K562 (cell line): ENCODE data around the gene TEPSIN. TPM values are rescaled to one million over a fixed set of nuclear protein-coding genes. Genes with fewer than 3 reads are reported as not detected.

Experiments
- ARNT ChIP-seq, 2 experiments: fragments of 450-650 bp; IDR thresholded peaks; 2 replicates each; pipeline ENCODE4 v1.6.1; 2016; ENCODE audit warnings: mild to moderate bottlenecking in 1 of 2
- ATF1 ChIP-seq, 2 experiments: fragments of 450-650 bp in 1 of 2; IDR thresholded peaks; 2 replicates each; pipeline ENCODE4 v1.6.1; 2016; ENCODE audit warnings: missing compliant biosample characterization in 1 of 2, missing genetic modification characterization in 1 of 2
- BDP1 ChIP-seq: IDR thresholded peaks from 3 replicates; pipeline ENCODE4 v1.6.1; 2011; ENCODE audit not compliant: insufficient read length, insufficient read depth
- DMBX1 ChIP-seq: fragments of 250-450 bp; sonication (Bioruptor Pico); IDR thresholded peaks from 2 replicates; pipeline ENCODE4 v1.8.0; 2022; ENCODE audit warnings: inconsistent platforms, mild to moderate bottlenecking, moderate library complexity, borderline replicate concordance
- HIVEP1 ChIP-seq: fragments of 250-450 bp; sonication (Bioruptor Pico); IDR thresholded peaks from 2 replicates; pipeline ENCODE4 v1.4.0; 2020; ENCODE audit warnings: mild to moderate bottlenecking
- HMGN3 ChIP-seq: IDR thresholded peaks from 2 replicates; pipeline ENCODE4 v1.6.1; 2011; ENCODE audit warnings: borderline replicate concordance, low read depth, mild to moderate bottlenecking, mixed read lengths, low read length; ENCODE audit not compliant: insufficient read length; ENCODE audit errors: extremely low read depth
- MCM5 ChIP-seq: fragments of 450-650 bp; IDR thresholded peaks from 2 replicates; pipeline ENCODE4 v1.6.1; 2016; ENCODE audit warnings: low read depth
- NFATC3 ChIP-seq: fragments of 450-650 bp; IDR thresholded peaks from 2 replicates; pipeline ENCODE4 v1.6.1; 2017; ENCODE audit warnings: mild to moderate bottlenecking
- SETDB1 ChIP-seq: IDR thresholded peaks from one replicate; pipeline ENCODE4 v1.6.1; 2012; ENCODE audit warnings: low read length, control low read depth, inconsistent platforms
- SP2 ChIP-seq: IDR thresholded peaks from 2 replicates; pipeline ENCODE4 v1.6.1; 2011; ENCODE audit warnings: mild to moderate bottlenecking, low read depth, low read length, moderate library complexity; ENCODE audit not compliant: poor library complexity, severe bottlenecking; ENCODE audit errors: extremely low read depth
- SREBF1 ChIP-seq: fragments of 150-350 bp; IDR thresholded peaks from 2 replicates; pipeline ENCODE4 v1.6.1; 2014; ENCODE audit warnings: antibody characterized with exemption, low read depth, low read length, borderline replicate concordance
- SRF ChIP-seq, 2 experiments: fragments of 250-450, 450-650 bp in 1 of 2; sonication (Bioruptor Pico) in 1 of 2; sonication (generic) in 1 of 2; formaldehyde crosslinking; IDR thresholded peaks; 2 replicates each; pipeline versions ENCODE4 v1.5.0 to v1.5.1; 2020 to 2022; ENCODE audit warnings: mild to moderate bottlenecking in 1 of 2, missing genetic modification reagents in 1 of 2
- ZNF146 ChIP-seq: IDR thresholded peaks from one replicate; pipeline ENCODE4 v1.6.1; 2018; ENCODE audit warnings: missing compliant biosample characterization; ENCODE audit not compliant: unreplicated experiment
- ZNF584 ChIP-seq: fragments of 200-800 bp; sonication (Bioruptor generic); IDR thresholded peaks from 2 replicates; pipeline ENCODE4 v1.6.1; 2016; ENCODE audit warnings: low read depth, mild to moderate bottlenecking, missing genetic modification characterization, missing compliant biosample characterization
- ZNF699 ChIP-seq: fragments of 250-450 bp; sonication (Bioruptor Pico); IDR thresholded peaks from 2 replicates; pipeline ENCODE4 v1.8.0; 2021; ENCODE audit warnings: mild to moderate bottlenecking, moderate library complexity; ENCODE audit not compliant: insufficient replicate concordance
- polyA plus RNA-seq, 8 experiments: library from polyadenylated mRNA; depleted of rRNA in 4 of 8; stranded (reverse) in 5 of 8; unstranded in 3 of 8; fragments of >200 nt; fragmentation: Nextera tagmentation in 2 of 8; fragmentation: Illumina TruSeq in 1 of 8; extraction: Ambion mirVana in 2 of 8; extraction: Trizol in 1 of 8; gene quantifications; 2 replicates each; pipeline versions ENCODE4 v1.2.1 to v1.2.3, GENCODE V29; 2011 to 2014; ENCODE audit warnings: inconsistent platforms in 1 of 8, missing spikeins in 1 of 8
- total RNA-seq, 7 experiments: library from RNA; depleted of rRNA in 6 of 7; stranded (reverse); fragments of >200 nt in 6 of 7; fragmentation: Illumina TruSeq in 2 of 7; extraction: Trizol in 2 of 7; gene quantifications; 2 replicates each; pipeline versions ENCODE4 v1.2.1 to v1.2.3, GENCODE V29; 2011 to 2021; ENCODE audit warnings: low replicate concordance in 1 of 7
- TF ChIP-seq, protein P1 (sequence below): sonication (generic); formaldehyde crosslinking; IDR thresholded peaks from 2 replicates; pipeline ENCODE4 v1.8.1; 2023; ENCODE audit warnings: mild to moderate bottlenecking, missing genetic modification reagents
- TF ChIP-seq, protein P2 (sequence below): fragments of 250-450 bp; sonication (Bioruptor Pico); IDR thresholded peaks from 2 replicates; pipeline ENCODE4 v1.5.0; 2021
- TF ChIP-seq, protein P3 (sequence below): fragments of 450-650 bp; IDR thresholded peaks from 2 replicates; pipeline ENCODE4 v1.6.1; 2016; ENCODE audit warnings: borderline replicate concordance
- TF ChIP-seq, protein P4 (sequence below): fragments of 450-650 bp; formaldehyde crosslinking; IDR thresholded peaks from 2 replicates; pipeline ENCODE4 v1.4.0; 2022; ENCODE audit warnings: missing genetic modification characterization

Gene TEPSIN
- total and polyA plus RNA-seq, 9 of the 15 experiments (the other 6 are each of a cell fraction or from before 2014, with no cell fraction given): 0.80 to 29.8 (median 5.3) TPM

DNA sequence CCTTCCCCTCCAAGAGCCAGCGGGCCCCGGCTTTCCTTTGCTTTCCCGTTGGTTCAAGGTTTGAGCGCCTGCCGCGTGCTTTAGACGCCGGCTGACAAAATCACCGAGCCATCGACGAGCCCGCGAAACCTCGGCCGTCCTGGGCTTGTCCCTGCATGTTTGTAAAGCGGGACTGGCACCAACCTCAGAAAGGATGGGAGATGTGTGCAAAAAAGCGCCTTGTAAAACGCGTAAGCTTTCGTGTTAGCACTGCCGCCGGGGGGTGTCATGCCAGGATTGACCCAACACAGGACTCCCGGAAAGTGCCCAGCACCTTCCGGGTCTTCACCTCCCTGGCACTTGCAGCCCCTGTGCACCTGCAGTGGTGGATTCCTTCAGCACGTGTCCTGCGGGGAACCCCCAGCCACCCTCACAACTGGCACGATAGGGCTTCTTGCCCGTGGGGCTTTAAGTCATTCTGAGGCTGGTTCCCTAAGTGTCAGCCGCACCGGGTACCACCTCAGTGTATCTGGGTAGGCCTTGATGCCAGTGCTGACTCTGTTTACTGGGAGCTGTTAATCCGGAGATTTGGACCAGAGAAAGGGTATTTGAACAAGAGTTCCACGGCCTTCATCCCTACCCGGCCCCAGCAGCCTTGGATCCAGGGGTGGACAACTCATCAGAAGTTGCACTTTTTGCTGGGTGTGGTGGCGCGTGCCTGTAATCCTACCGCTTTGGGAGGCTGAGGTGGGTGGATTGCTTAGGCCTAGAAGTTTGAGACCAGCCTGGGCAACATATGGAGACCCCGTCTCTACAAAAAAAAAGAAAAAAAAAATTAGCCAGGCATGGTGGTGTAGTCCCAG is 1.1 kb upstream of the TEPSIN start (continued):
- no peak for TF ChIP-seq BDP1
- TF ChIP-seq ZNF699: no peak
- TF ChIP-seq, protein P1, sequence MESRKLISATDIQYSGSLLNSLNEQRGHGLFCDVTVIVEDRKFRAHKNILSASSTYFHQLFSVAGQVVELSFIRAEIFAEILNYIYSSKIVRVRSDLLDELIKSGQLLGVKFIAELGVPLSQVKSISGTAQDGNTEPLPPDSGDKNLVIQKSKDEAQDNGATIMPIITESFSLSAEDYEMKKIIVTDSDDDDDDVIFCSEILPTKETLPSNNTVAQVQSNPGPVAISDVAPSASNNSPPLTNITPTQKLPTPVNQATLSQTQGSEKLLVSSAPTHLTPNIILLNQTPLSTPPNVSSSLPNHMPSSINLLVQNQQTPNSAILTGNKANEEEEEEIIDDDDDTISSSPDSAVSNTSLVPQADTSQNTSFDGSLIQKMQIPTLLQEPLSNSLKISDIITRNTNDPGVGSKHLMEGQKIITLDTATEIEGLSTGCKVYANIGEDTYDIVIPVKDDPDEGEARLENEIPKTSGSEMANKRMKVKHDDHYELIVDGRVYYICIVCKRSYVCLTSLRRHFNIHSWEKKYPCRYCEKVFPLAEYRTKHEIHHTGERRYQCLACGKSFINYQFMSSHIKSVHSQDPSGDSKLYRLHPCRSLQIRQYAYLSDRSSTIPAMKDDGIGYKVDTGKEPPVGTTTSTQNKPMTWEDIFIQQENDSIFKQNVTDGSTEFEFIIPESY: peak; percentile 76
- no peak for TF ChIP-seq ZNF146 (CRISPR knock-in tag)
- TF ChIP-seq HIVEP1 (CRISPR knock-in tag): no peak
- no peak for TF ChIP-seq ARNT (IDR thresholded peaks at IDR 0.05)
- TF ChIP-seq SRF (CRISPR knock-in tag; IDR thresholded peaks at IDR 0.05): no peak
- TF ChIP-seq HMGN3: no peak
- TF ChIP-seq, protein P2, sequence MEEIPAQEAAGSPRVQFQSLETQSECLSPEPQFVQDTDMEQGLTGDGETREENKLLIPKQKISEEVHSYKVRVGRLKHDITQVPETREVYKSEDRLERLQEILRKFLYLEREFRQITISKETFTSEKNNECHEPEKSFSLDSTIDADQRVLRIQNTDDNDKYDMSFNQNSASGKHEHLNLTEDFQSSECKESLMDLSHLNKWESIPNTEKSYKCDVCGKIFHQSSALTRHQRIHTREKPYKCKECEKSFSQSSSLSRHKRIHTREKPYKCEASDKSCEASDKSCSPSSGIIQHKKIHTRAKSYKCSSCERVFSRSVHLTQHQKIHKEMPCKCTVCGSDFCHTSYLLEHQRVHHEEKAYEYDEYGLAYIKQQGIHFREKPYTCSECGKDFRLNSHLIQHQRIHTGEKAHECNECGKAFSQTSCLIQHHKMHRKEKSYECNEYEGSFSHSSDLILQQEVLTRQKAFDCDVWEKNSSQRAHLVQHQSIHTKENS (CRISPR knock-in tag): no peak
- TF ChIP-seq, protein P3, sequence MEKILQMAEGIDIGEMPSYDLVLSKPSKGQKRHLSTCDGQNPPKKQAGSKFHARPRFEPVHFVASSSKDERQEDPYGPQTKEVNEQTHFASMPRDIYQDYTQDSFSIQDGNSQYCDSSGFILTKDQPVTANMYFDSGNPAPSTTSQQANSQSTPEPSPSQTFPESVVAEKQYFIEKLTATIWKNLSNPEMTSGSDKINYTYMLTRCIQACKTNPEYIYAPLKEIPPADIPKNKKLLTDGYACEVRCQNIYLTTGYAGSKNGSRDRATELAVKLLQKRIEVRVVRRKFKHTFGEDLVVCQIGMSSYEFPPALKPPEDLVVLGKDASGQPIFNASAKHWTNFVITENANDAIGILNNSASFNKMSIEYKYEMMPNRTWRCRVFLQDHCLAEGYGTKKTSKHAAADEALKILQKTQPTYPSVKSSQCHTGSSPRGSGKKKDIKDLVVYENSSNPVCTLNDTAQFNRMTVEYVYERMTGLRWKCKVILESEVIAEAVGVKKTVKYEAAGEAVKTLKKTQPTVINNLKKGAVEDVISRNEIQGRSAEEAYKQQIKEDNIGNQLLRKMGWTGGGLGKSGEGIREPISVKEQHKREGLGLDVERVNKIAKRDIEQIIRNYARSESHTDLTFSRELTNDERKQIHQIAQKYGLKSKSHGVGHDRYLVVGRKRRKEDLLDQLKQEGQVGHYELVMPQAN: 0 out of 2 replicates have a peak, but pooled peaks have one; percentile 14
- TF ChIP-seq SETDB1: no peak
- TF ChIP-seq NFATC3: no peak
- TF ChIP-seq SREBF1: no peak
- no peak for TF ChIP-seq MCM5
- TF ChIP-seq SP2: peak; percentile 12
- no peak for TF ChIP-seq ZNF584 (CRISPR knock-in tag)
- TF ChIP-seq, protein P4, sequence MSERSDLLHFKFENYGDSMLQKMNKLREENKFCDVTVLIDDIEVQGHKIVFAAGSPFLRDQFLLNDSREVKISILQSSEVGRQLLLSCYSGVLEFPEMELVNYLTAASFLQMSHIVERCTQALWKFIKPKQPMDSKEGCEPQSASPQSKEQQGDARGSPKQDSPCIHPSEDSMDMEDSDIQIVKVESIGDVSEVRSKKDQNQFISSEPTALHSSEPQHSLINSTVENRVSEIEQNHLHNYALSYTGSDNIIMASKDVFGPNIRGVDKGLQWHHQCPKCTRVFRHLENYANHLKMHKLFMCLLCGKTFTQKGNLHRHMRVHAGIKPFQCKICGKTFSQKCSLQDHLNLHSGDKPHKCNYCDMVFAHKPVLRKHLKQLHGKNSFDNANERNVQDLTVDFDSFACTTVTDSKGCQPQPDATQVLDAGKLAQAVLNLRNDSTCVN (CRISPR knock-in tag): no peak
- TF ChIP-seq ATF1 (CRISPR knock-in tag; IDR thresholded peaks at IDR 0.05): no peak
- no peak for TF ChIP-seq ATF1 (tag; IDR thresholded peaks at IDR 0.05)
- TF ChIP-seq DMBX1 (CRISPR knock-in tag): no peak
